NCI-H2171 treated with DMSO at 0.1 percent for 48 hours (cell line): ENCODE data around the gene SCAI.
"Not testable (repeated sequence)": the region's sequence is repeated elsewhere in the genome, so short reads cannot be mapped to it uniquely, and the experiment has no call there.

Source experiments
- DNase-seq: peaks from one replicate; lab custom pipeline; 2025; lab: John Stamatoyannopoulos, UW

The SCAI gene

DNA sequence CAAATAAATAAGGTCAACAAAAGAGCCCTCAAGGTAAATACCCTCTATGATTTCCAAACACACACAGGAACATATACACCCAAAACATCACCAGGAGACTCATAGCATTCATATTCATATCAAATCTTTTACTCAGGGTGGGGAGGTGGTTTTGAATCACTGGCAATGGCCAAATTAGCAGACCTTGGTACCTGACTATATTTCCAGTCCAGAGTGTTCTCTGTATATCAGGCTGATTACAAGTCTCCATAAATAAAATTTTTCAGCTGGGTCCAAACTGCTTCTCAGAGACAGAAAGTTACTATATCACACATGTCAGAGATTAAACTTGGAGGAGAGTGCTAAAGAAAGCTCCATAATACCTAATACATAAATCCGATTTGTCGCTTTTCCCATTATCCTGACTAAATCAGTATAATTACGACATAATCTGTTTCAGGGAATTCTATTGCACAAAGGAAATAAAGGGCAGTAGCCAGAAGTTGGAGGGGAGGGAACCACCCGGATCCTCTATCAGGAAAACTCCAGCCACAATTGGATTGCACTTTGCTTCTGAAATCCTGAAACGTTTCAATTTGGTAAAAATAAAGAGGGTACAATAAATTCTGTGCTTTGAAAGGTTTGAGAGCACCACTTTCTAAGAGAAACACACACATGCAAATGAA, 195.5 kb downstream of the SCAI start:
- no peak for DNase-seq

- no peak for DNase-seq
Observed at GRCh38 chr9:124946167-124946566, 197.2 kb downstream of the SCAI start.

GRCh38 chr9:124941679-124942561, 201.4 kb downstream of the SCAI start:
- DNase-seq: no peak

DNA sequence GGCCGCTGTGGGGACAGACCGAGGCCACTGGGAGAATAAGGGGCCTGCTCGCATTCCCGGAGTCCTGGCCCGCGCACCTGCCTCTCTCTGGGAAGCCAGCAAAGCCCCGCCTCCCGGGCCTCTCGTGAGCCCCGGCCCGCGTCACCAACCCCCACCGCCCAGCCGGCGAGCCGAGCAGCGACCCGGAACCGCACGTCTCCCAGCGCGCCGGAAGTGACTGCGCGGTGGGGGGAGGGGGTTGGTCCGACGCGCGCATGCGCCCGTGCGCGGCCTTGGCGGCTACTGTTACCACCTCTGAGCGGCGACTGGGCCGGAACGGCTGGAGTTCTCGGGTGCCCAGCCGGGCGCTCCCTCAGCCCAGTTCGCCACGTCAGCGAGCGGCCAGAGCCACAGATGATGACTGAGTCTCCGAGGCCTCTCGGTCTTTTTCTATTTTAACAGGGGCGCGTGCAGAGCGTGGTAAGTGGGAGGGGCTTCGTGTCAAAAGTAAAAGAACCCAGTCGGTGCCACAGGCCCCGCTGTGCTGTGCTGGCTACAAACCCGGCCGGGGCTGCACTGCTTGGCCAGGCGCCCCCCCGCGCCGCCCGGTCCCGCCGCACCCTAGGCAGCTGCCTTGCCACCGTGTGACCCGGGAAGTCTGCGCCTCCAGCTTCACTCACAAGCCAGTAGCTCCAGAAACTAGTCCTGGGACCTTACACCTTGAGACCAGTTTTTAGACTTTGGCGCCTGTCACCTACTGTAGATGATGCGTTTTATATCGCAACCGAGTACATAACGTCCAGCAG, 202.2 kb downstream of the SCAI start, which contains the start of gene GOLGA1:
TSS of gene GOLGA1 (minus strand) at position 190 of the 785 bp plus-strand sequence. CDS start 2,372 bp downstream, outside the sequence.
- DNase-seq: peak; percentile 91

- peak; percentile 61 for DNase-seq
Observed at GRCh38 chr9:124940521-124940893, 202.8 kb downstream of the SCAI start.

DNA sequence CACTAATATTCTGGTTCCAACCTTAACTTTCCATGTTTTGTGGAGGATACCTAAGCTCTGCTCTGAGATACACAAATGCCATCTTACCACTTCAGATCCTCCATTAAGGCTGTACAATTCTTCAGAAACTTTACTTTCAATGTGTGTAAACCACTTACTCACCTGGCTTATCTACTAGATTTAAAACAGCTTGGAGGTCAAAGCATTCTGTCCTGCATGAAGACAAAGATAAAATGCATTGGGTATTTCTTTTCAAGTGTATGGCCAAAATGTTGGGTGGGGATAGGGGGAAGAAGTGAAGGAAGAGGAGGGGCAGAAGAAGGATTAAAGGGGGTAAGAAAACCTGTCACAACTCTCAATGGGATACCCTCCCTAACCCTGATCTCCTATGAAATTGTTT, 203.4 kb downstream of the SCAI start:
- no peak for DNase-seq

- no peak for DNase-seq
Observed at GRCh38 chr9:124934290-124934689, 209.0 kb downstream of the SCAI start.

DNA sequence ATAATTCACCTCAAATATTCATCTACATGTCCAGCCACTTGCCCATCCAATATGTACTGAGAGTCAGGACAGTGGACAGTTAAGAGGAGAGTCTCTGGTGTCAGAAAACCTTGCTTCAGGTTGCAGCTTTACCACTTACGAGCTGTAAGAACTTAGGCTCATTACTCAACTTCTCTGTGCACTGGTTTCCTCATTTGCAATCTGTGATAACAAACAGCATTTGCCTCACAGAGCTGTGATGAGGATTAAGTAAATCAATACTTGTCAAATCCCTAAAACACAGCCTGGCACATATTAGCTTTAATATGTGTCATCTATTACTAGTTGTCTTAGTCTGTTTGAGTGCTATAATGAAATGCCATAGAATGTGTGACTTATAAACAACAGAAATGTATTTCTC, 211.0 kb downstream of the SCAI start:
- no peak for DNase-seq

GRCh38 chr9:124929464-124929863, 213.9 kb downstream of the SCAI start:
- no peak for DNase-seq

DNA sequence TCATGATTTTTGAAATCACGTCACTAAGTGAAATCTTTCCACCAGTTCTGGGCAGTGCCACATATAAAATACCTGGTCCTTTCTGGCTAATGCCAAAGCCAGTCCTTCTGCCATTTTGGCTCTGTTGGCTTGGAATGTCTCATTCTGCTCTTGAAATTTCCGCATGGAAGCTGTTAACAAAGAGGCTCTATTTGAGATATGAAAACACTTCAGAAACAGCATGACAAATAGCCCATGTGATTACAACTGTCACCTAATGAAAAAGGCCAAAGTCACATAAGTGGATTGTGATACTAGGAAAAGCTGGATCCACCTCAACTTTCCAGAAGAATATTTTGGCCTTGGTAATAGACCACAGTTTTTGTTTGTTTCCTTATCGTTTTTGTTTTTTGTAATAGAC, 215.2 kb downstream of the SCAI start:
- DNase-seq: no peak

GRCh38 chr9:124920394-124920793, 222.9 kb downstream of the SCAI start:
- not testable (repeated sequence) for DNase-seq

DNA sequence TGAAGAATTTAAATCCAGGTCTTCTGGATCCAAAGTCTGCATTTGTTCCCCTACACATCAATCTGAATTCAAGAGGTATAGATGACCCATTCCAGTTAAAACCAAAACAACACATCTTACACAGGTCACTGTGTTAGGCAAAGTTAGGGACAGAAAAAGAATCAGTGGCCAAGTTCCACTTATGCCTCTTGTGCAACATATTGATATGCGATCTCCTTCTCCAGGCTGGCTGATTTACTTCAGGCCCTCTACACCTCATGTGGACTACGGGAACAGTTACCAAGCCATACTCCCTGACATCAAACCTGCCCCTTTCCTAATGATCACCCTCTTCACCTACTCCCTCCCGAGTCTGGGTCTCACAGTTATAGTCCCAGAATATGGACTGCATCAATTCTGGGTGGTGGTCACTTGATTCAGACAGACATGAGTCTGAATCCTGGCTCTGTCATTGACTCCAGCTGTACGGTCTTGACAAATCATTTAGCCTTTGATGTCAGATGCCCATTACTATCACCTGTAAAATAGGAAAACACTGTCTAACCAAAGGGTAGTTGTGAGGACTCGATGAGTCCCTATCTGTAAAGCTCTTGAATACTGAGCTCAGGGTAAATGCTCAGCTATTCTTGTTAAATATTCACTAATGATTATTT, 228.4 kb downstream of the SCAI start:
- DNase-seq: no peak

- no peak for DNase-seq
Observed at GRCh38 chr9:124913378-124913777, 229.9 kb downstream of the SCAI start.

DNA sequence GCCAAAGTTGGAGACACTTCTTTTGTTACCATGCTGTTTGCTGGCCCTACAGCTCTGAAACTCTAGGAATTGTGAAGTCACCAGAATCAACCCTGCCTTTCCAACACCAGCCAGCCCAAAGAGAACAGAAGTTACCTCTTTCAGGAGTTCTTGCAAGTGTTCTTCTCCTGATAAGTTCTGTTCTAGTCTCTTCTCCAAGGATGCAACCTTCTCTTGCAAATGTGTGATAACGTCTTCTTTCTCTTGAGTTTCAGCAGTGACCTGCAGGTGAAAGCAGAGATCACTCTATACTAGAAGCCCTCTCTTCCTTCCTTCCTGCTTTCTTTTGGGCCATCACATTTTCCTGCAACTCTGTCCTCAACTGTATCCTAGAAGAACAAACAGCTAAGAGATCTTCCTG, 231.6 kb downstream of the SCAI start:
- DNase-seq: no peak

GRCh38 chr9:124908098-124908497, 235.2 kb downstream of the SCAI start:
- no peak for DNase-seq

DNA sequence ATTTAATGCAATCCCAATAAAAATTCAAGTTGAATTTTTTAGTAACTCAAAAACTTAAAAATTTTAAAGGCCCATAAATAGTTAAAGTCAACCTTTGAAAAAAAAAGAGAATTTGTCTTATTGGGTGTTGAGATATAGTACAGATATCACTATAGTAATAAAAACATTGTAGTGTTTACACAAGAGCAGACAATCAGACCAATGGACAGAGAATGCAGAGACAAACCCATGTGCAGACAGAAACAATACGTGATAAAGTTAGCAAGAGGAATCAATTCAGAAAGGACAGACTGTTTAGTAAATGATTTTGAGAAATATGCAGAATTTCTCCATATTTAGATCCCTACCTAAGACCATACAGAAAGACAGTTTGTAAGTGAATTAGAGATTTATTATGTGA, 236.4 kb downstream of the SCAI start:
- DNase-seq: no peak

- no peak for DNase-seq
Observed at GRCh38 chr9:124899845-124900244, 243.5 kb downstream of the SCAI start.

GRCh38 chr9:124897570-124898460, 245.5 kb downstream of the SCAI start:
- no peak for DNase-seq

GRCh38 chr9:124894741-124895170, 248.6 kb downstream of the SCAI start:
- peak; percentile 37 for DNase-seq

- DNase-seq: no peak
Observed at GRCh38 chr9:124894035-124894740, 249.1 kb downstream of the SCAI start.
